ENCODE data around the gene CNNM3. TPM values are rescaled to one million over a fixed set of nuclear protein-coding genes. Genes with fewer than 3 reads are reported as not detected.

Gene CNNM3
- polyA plus RNA-seq, 6 donors from 2014 or later: 4.3 to 16.3 (median 6.1) TPM

GRCh38 chr2:96841701-96842495 is 25.8 kb downstream of the CNNM3 start:
- DNase-seq: no peak
- Mint-ChIP-seq H3K27me3 (no peaks in the 10 kb centered on the region), H3K4me3 (peak overlapping the region in 2 of 8 donors; percentile 37 to 40), H3K4me1 (peaks cover 10 to 36% (median 17%) of the 10 kb centered on the region in 3 donors), H3K36me3 (no peaks in the 10 kb centered on the region), H3K27ac (peak overlapping the region in 1 of 6 donors; percentile 90), H3K9me3 (no peaks in the 10 kb centered on the region)
- no peak for ATAC-seq (ENCODE audit: low read depth in 2 of 2)

GRCh38 chr2:96842600-96842999 is 26.5 kb downstream of the CNNM3 start:
- Mint-ChIP-seq H3K27ac (no peak overlapping the region), H3K4me1 (peaks cover 10 to 36% (median 17%) of the 10 kb centered on the region in 3 donors), H3K4me3 (no peak overlapping the region), H3K27me3 (no peaks in the 10 kb centered on the region), H3K9me3 (no peaks in the 10 kb centered on the region), H3K36me3 (no peaks in the 10 kb centered on the region)
- DNase-seq (no peak), ATAC-seq (ENCODE audit: low read depth in 2 of 2) (no peak)

GRCh38 chr2:96843538-96844268 is 27.6 kb downstream of the CNNM3 start, which contains the start of gene ANKRD23:
ANKRD23 (minus strand) TSS chr2:96844021; CDS start chr2:96843992, 29 bp downstream.
- Mint-ChIP-seq H3K36me3 (no peaks in the 10 kb centered on the region), H3K9me3 (no peaks in the 10 kb centered on the region), H3K4me3 (no peak within 1 kb of the TSS), H3K27me3 (no peaks in the 10 kb centered on the region), H3K27ac (peak within 1 kb of the TSS in 3 of 6 donors; percentile 47 to 90 (median 73)), H3K4me1 (peaks cover 10 to 36% (median 17%) of the 10 kb centered on the region in 3 donors)
- DNase-seq (no peak), ATAC-seq (ENCODE audit: low read depth in 2 of 2) (no peak)

- no peaks in the 10 kb centered on the region for H3K36me3 Mint-ChIP-seq
- H3K27ac Mint-ChIP-seq: no peak overlapping the region
- H3K9me3 Mint-ChIP-seq: no peaks in the 10 kb centered on the region
- H3K27me3 Mint-ChIP-seq: no peaks in the 10 kb centered on the region
- no peak overlapping the region for H3K4me3 Mint-ChIP-seq
- ATAC-seq (ENCODE audit: low read depth in 2 of 2): no peak
- DNase-seq: no peak
- peaks cover 6 to 31% (median 14%) of the 10 kb centered on the region in 3 donors for H3K4me1 Mint-ChIP-seq
These were observed 28.3 kb downstream of the CNNM3 start for GRCh38 chr2:96844405-96844808.

GRCh38 chr2:96846825-96847224 is 30.8 kb downstream of the CNNM3 start:
- Mint-ChIP-seq H3K36me3 (no peaks in the 10 kb centered on the region), H3K4me1 (peaks cover 5 to 17% (median 7%) of the 10 kb centered on the region in 3 donors), H3K4me3 (no peak overlapping the region), H3K9me3 (no peaks in the 10 kb centered on the region), H3K27me3 (no peaks in the 10 kb centered on the region), H3K27ac (no peak overlapping the region)
- no peak for DNase-seq
- ATAC-seq (ENCODE audit: low read depth in 2 of 2): no peak

DNA sequence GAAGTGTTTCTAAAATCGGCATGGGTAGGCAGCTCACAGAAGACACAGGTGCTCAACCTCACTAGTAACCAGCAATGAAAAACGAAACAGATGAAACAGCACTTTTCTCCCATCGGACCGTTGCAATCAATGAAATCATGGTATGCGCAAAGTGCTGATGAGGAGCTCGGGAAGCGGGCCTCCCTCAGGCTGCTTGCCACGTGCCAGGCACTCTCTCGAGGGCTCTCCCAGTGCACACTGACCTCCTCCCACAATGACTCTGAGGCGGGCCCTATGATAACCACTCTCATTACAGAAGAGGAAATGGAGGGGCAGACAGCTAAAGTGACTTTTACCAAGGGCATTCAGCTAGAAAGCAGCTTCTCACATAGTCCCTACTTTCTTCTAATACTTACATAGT is 31.5 kb downstream of the CNNM3 start:
- DNase-seq (no peak), ATAC-seq (ENCODE audit: low read depth in 2 of 2) (no peak)
- H3K27me3 Mint-ChIP-seq: no peaks in the 10 kb centered on the region
- peaks cover 0 to 2% of the 10 kb centered on the region in 2 donors for H3K36me3 Mint-ChIP-seq
- no peaks in the 10 kb centered on the region for H3K9me3 Mint-ChIP-seq
- peaks cover 5 to 12% (median 6%) of the 10 kb centered on the region in 3 donors for H3K4me1 Mint-ChIP-seq
- H3K4me3 Mint-ChIP-seq: no peak overlapping the region
- no peak overlapping the region for H3K27ac Mint-ChIP-seq

GRCh38 chr2:96848264-96848663 is 32.2 kb downstream of the CNNM3 start:
- Mint-ChIP-seq H3K9me3 (no peaks in the 10 kb centered on the region), H3K36me3 (peaks cover 0 to 9% of the 10 kb centered on the region in 2 donors), H3K27ac (no peak overlapping the region), H3K27me3 (no peaks in the 10 kb centered on the region), H3K4me3 (no peak overlapping the region), H3K4me1 (peaks cover 3 to 9% (median 5%) of the 10 kb centered on the region in 3 donors)
- ATAC-seq (ENCODE audit: low read depth in 2 of 2) (no peak), DNase-seq (no peak)

GRCh38 chr2:96852667-96853066 is 36.6 kb downstream of the CNNM3 start:
- no peaks in the 10 kb centered on the region for H3K27me3 Mint-ChIP-seq
- peak overlapping the region in 1 of 8 donors; percentile 17 for H3K4me3 Mint-ChIP-seq
- no peak overlapping the region for H3K27ac Mint-ChIP-seq
- DNase-seq: no peak
- peaks cover 0 to 11% of the 10 kb centered on the region in 2 donors for H3K36me3 Mint-ChIP-seq
- no peak for ATAC-seq (ENCODE audit: low read depth in 2 of 2)
- no peaks in the 10 kb centered on the region for H3K9me3 Mint-ChIP-seq
- peaks cover 15 to 26% (median 15%) of the 10 kb centered on the region in 3 donors for H3K4me1 Mint-ChIP-seq

DNA sequence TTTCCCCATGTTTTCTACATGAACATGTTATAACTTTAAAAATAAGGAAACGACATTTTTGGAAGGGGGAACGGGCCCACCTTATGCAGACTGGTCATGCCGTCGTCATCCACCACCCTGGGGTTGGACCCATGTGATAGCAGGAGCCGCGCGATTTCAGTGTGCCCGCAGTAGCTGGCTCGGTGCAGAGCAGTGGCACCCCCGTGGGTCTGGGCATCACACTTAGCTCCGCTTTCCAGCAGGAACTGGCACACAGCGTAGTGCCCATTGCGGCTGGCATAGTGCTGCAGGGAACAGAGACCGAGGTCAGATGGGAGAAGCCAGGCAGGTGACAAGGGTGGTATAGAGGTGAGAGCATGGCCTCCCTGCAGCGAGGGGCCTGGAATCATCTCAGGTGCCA is 37.3 kb downstream of the CNNM3 start:
- H3K36me3 Mint-ChIP-seq: peaks cover 0 to 11% of the 10 kb centered on the region in 2 donors
- no peak for DNase-seq
- no peaks in the 10 kb centered on the region for H3K27me3 Mint-ChIP-seq
- H3K4me1 Mint-ChIP-seq: peaks cover 15 to 26% (median 18%) of the 10 kb centered on the region in 3 donors
- H3K4me3 Mint-ChIP-seq: no peak overlapping the region
- no peaks in the 10 kb centered on the region for H3K9me3 Mint-ChIP-seq
- no peak overlapping the region for H3K27ac Mint-ChIP-seq
- no peak for ATAC-seq (ENCODE audit: low read depth in 2 of 2)

DNA sequence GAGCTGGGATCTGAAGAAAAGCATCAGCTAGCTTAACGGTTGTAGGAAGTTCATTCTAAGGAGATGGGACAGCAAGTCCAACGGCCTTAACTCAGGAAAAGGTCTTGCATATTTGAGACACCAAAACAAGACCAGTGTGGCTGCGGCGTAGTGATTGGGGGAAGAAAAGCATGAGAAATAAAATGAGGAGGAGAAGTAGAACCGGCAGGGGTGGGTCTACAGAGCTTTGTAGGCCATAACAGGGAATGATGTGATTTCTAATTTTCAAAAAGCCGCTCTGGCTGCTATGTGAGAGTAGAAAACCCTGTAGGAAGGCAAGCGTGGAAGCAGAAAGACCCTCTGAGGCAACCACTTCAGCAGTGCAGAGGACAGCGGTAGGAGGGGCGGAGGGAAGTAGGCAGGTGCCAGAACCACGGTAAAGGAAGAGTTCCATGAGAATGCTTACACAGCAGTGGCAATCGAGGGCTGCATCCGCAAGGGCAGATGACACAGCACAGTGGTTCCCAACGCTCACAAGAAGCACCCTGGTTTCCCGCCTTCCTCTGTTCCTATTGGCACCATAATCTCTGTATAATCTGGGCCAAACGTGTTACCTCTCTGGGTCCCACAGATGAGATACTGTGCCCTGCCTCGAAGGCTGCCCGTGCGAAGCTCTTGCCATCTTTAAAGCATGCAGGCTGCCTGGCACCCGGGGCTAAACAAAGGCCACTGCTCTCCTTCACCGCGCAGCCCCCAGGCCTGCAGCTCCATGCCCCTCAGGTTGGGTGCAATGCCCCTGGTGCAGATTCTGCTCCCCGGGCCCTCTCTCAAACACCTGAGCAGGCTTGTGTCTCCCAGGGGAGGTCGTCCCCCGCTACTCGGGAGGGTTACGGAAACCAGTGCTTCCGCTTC is 41.0 kb downstream of the CNNM3 start:
- peaks cover 0 to 4% (median 0%) of the 10 kb centered on the region in 3 donors for H3K27me3 Mint-ChIP-seq
- H3K27ac Mint-ChIP-seq: peak overlapping the region; percentile 37 to 90 (median 84)
- H3K4me3 Mint-ChIP-seq: peak overlapping the region; percentile 84 to 94 (median 90)
- peaks cover 0 to 11% of the 10 kb centered on the region in 2 donors for H3K36me3 Mint-ChIP-seq
- H3K4me1 Mint-ChIP-seq: peaks cover 15 to 29% (median 28%) of the 10 kb centered on the region in 3 donors
- H3K9me3 Mint-ChIP-seq: no peaks in the 10 kb centered on the region
- ATAC-seq (ENCODE audit: low read depth in 2 of 2) (no peak), DNase-seq (no peak)

GRCh38 chr2:96857667-96858372 is 41.8 kb downstream of the CNNM3 start, which contains the start of gene ANKRD39:
ANKRD39 (minus strand) TSS chr2:96858016; CDS start chr2:96857987, 29 bp downstream.
- ATAC-seq (ENCODE audit: low read depth in 2 of 2): peak; percentile 90
- H3K27ac Mint-ChIP-seq: peak within 1 kb of the TSS; percentile 51 to 90 (median 84)

DNA sequence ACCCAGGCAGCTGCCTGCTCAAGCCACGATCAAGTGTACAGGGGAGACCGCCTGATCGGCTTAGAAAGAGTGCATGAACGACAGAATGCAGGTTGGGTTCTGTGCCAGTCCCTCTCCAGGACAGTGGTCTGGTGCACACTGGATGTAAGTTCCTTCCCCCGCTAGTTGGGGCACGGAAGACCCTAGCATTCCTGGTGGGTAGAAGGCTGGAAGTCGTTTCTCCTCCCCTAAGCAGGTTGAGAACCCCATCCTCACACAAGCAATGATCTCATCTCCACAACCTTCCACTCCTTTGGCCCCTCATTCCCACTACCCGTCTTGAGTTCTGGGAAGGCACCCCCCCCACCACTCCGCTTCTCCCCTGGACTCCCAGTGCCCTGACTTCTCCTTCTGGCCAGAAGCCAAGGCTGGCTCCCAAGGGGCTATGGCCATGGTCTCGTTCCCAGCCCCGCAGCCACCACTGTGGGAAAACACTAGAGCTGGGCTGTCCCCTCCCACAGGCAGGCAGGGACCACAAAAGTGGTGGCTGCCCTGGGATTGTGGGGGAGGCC is 43.1 kb downstream of the CNNM3 start:
- Mint-ChIP-seq H3K27ac (peak overlapping the region in 3 of 6 donors; percentile 72 to 90 (median 87)), H3K4me3 (peak overlapping the region; percentile 84 to 94 (median 89)), H3K36me3 (no peaks in the 10 kb centered on the region), H3K4me1 (peaks cover 15 to 28% (median 28%) of the 10 kb centered on the region in 3 donors), H3K9me3 (no peaks in the 10 kb centered on the region), H3K27me3 (peaks cover 0 to 9% (median 6%) of the 10 kb centered on the region in 3 donors)
- no peak for ATAC-seq (ENCODE audit: low read depth in 2 of 2)
- no peak for DNase-seq

More at GRCh38 chr2:96857667-96858372, 41.8 kb downstream of the CNNM3 start, which contains the start of gene ANKRD39:
- Mint-ChIP-seq H3K9me3 (no peaks in the 10 kb centered on the region), H3K4me1 (peaks cover 15 to 28% (median 28%) of the 10 kb centered on the region in 3 donors), H3K4me3 (peak within 1 kb of the TSS; percentile 84 to 94 (median 90)), H3K36me3 (peaks cover 0 to 6% of the 10 kb centered on the region in 2 donors), H3K27me3 (peaks cover 0 to 4% (median 0%) of the 10 kb centered on the region in 3 donors)
- peak; percentile 99 for DNase-seq

Measured in naive B cell (primary cell).